Activated CD4-positive, alpha-beta T cell treated with anti-CD3 and anti-CD28 coated beads, Interleukin-2, amount 10 ng/mL, durations not matched to agents 24 days and 14 days (primary cell): Measurements from ENCODE around the gene CEPT1. TPM values are rescaled to one million over a fixed set of nuclear protein-coding genes. Genes with fewer than 3 reads are reported as not detected.

Source experiments
- DNase-seq: peaks from one replicate; pipeline ENCODE4 v3.0.0; 2022
- H3K27ac Mint-ChIP-seq: one replicate; pipeline ENCODE4 v1.8.0; 2022; ENCODE audit warnings: mild to moderate bottlenecking, mixed read lengths
- H3K27me3 Mint-ChIP-seq: one replicate; pipeline ENCODE4 v1.8.0; 2022; ENCODE audit warnings: mixed read lengths
- H3K36me3 Mint-ChIP-seq: one replicate; pipeline ENCODE4 v1.8.0; 2022; ENCODE audit warnings: low read depth, mild to moderate bottlenecking, mixed read lengths
- H3K4me1 Mint-ChIP-seq: one replicate; pipeline ENCODE4 v1.8.0; 2021; ENCODE audit warnings: mixed read lengths
- H3K4me3 Mint-ChIP-seq: one replicate; pipeline ENCODE4 v1.8.0; 2022; ENCODE audit warnings: mild to moderate bottlenecking, moderate library complexity, mixed read lengths
- H3K9me3 Mint-ChIP-seq: one replicate; pipeline ENCODE4 v1.8.0; 2021; ENCODE audit warnings: mixed read lengths
- intact Hi-C: fragments of 100-400 bp; cut with micrococcal nuclease; formaldehyde crosslinking; loops from one replicate; pipeline ENCODE4 v1.15.1; 2023
- total RNA-seq: library from RNA; stranded (reverse); gene quantifications from 2 replicates; pipeline ENCODE4 v1.2.3, GENCODE V29; 2022

The CEPT1 gene
- total RNA-seq, 1 donor from 2014 or later: 32.9 TPM

- Mint-ChIP-seq H3K27me3 (no peaks in the 10 kb centered on the region), H3K4me1 (peaks cover 33% of the 10 kb centered on the region), H3K36me3 (peaks cover 30% of the 10 kb centered on the region), H3K27ac (peak overlapping the region; percentile 95), H3K9me3 (no peaks in the 10 kb centered on the region), H3K4me3 (peak overlapping the region; percentile 92)
- intact Hi-C loops: loop anchor here (2.0 kb wide), 2 partner anchors 61 to 309 kb away; partner anchors contain the start of genes ATP5PB, DENND2D and WDR77
- peak; percentile 85 for DNase-seq
These were observed 583 bp upstream of the CEPT1 start for GRCh38 chr1:111139324-111139955.

DNA sequence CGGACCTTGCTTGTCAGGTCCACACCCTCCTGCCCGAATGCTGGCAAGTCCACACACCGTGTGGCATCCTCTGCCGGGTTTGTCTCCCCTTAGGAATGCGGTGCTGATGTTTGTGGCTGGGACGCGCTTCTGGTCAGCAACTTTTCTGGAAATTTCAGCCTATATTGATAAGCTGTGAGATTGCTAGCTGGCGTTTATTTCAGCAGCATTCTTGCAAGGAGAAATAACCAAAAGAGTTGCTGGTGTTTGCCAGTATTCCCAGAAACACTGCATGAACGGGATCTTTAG is 601 bp downstream of the CEPT1 start:
- Mint-ChIP-seq H3K9me3 (no peaks in the 10 kb centered on the region), H3K4me3 (peak overlapping the region; percentile 92), H3K36me3 (peaks cover 22% of the 10 kb centered on the region), H3K27me3 (no peaks in the 10 kb centered on the region), H3K4me1 (peaks cover 34% of the 10 kb centered on the region), H3K27ac (peak overlapping the region; percentile 95)
- intact Hi-C loops: loop anchor here (1.0 to 10.0 kb wide), 5 partner anchors 76 to 617 kb away; partner anchors contain the start of genes CD53, DDX20, LRIF1 and RAP1A
- no peak for DNase-seq

DNA sequence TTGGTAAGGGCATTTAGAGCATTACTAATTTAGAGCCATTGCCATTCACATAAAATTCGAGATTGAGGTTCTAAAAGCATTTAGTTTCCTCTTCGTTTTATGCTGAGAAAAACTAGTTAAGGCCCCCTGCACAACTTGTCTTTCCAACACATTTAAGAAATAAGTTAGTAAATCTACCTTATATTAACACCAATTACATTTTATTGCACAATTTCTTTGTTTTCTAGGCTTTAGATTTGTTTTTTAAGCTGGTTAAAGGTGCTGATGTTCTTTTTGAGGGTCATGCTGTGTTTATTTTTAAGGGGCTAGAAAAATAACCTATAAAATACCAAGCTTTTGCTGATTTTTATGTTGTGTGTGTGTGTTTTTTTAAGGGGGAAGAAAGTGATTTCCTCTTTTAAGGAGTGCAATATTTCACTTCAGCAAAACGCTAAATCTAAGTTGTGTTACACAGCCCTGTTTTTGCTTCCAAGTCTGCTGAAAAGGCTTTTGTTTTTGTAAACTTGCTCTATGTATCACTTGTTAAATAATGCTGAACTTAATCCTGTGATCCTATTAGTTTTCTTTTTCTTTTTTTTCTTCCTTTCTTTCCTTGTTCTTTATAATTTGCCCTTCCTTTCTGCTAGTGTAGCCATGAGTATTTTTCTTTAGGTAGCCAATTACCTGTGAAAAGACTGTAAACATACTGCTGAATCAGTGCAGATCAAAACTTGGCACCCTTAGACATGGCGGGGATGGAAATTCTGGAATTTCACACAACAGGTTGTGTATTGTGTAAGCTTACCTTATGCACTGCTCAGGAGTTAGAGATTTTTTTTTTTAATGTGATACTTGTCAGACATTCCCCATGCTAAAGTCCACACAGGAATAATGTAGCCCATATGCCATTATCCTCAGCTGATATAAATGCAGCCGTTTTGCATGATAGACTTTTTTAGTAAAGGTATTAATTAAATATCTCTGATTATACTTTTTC is 1.5 kb downstream of the CEPT1 start:
- Mint-ChIP-seq H3K9me3 (no peaks in the 10 kb centered on the region), H3K4me3 (peak overlapping the region; percentile 92), H3K36me3 (peaks cover 21% of the 10 kb centered on the region), H3K27me3 (no peaks in the 10 kb centered on the region), H3K27ac (peak overlapping the region; percentile 48), H3K4me1 (peaks cover 42% of the 10 kb centered on the region)
- DNase-seq: no peak
- intact Hi-C loops: loop anchor here (5.0 to 10.0 kb wide), 4 partner anchors 177 to 616 kb away; partner anchors contain the start of genes CD53, DDX20, LRIF1 and RAP1A

- Mint-ChIP-seq H3K27me3 (no peaks in the 10 kb centered on the region), H3K4me3 (no peak overlapping the region), H3K4me1 (peaks cover 48% of the 10 kb centered on the region), H3K27ac (no peak overlapping the region), H3K9me3 (no peaks in the 10 kb centered on the region), H3K36me3 (peaks cover 21% of the 10 kb centered on the region)
- no peak for DNase-seq
- intact Hi-C loops: loop anchor here (5.0 to 10.0 kb wide), 4 partner anchors 178 to 615 kb away; partner anchors contain the start of genes CD53, DDX20, LRIF1 and RAP1A
These were observed 2.4 kb downstream of the CEPT1 start for GRCh38 chr1:111142356-111142975.

DNA sequence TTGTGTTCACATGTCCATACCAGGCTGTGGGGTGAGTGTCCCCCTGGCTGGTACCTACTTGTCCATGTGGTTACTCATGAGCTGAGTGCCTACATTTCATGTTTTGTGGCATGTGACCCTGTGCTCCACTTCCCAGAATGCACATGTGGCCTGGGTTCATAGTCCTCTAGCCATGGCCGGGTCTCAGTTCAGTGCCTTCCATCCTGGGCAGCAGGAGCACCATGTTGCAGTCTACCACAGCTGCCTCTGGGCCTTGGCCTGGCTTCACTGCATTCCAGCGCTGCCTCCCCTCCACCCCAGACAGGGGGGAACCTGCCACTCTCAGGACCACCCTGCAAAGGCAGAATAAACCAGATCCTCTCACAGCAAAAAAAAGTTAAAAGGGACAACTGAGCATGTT is 5.5 kb downstream of the CEPT1 start:
- peaks cover 52% of the 10 kb centered on the region for H3K4me1 Mint-ChIP-seq
- no peaks in the 10 kb centered on the region for H3K27me3 Mint-ChIP-seq

GRCh38 chr1:111145963-111146768 is 6.1 kb downstream of the CEPT1 start:
- H3K27me3 Mint-ChIP-seq: no peaks in the 10 kb centered on the region
- peaks cover 50% of the 10 kb centered on the region for H3K4me1 Mint-ChIP-seq
- H3K36me3 Mint-ChIP-seq: peaks cover 38% of the 10 kb centered on the region
- peak overlapping the region; percentile 73 for H3K27ac Mint-ChIP-seq
- H3K9me3 Mint-ChIP-seq: no peaks in the 10 kb centered on the region
- intact Hi-C loops: loop anchor here (10.0 kb wide), 3 partner anchors 181 to 469 kb away; partner anchors contain the start of genes CD53, LRIF1 and RAP1A
- no peak overlapping the region for H3K4me3 Mint-ChIP-seq
- DNase-seq: no peak

More for the DNA sequence above, 5.5 kb downstream of the CEPT1 start:
- Mint-ChIP-seq H3K36me3 (peaks cover 35% of the 10 kb centered on the region), H3K9me3 (no peaks in the 10 kb centered on the region), H3K27ac (peak overlapping the region; percentile 14), H3K4me3 (no peak overlapping the region)
- intact Hi-C loops: loop anchor here (10.0 kb wide), 3 partner anchors 181 to 469 kb away; partner anchors contain the start of genes CD53, LRIF1 and RAP1A
- DNase-seq: no peak

DNA sequence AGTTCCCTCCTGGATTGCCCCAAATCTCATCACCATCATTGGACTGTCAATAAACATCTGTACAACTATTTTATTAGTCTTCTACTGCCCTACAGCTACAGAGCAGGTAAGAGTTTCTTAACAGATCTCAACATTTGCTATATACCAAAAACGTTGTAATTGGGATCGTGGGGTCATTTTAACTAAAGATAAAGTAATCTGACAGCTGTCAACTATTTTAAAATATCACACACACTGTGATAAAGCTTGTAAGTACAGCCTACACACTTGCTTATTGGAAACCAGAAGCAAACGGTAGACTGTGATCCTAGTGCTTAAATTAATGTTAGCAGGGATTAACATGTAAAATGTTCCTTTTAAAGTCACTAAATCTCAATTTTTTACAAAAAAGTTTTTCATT is 7.9 kb downstream of the CEPT1 start:
- Mint-ChIP-seq H3K9me3 (no peaks in the 10 kb centered on the region), H3K27me3 (no peaks in the 10 kb centered on the region), H3K4me1 (peaks cover 54% of the 10 kb centered on the region), H3K36me3 (peaks cover 52% of the 10 kb centered on the region), H3K27ac (no peak overlapping the region), H3K4me3 (no peak overlapping the region)
- intact Hi-C loops: loop anchor here (10.0 kb wide), 3 partner anchors 183 to 467 kb away; partner anchors contain the start of genes CD53, LRIF1 and RAP1A
- DNase-seq: no peak

GRCh38 chr1:111148376-111148881 is 8.4 kb downstream of the CEPT1 start:
- H3K27ac Mint-ChIP-seq: no peak overlapping the region
- no peaks in the 10 kb centered on the region for H3K9me3 Mint-ChIP-seq
- peaks cover 57% of the 10 kb centered on the region for H3K36me3 Mint-ChIP-seq
- intact Hi-C loops: loop anchor here (10.0 kb wide), 3 partner anchors 184 to 466 kb away; partner anchors contain the start of genes CD53, LRIF1 and RAP1A
- no peak overlapping the region for H3K4me3 Mint-ChIP-seq
- DNase-seq: no peak
- H3K27me3 Mint-ChIP-seq: no peaks in the 10 kb centered on the region
- peaks cover 55% of the 10 kb centered on the region for H3K4me1 Mint-ChIP-seq

- Mint-ChIP-seq H3K27ac (no peak overlapping the region), H3K4me3 (no peak overlapping the region), H3K27me3 (no peaks in the 10 kb centered on the region), H3K9me3 (peaks cover 3% of the 10 kb centered on the region), H3K4me1 (peaks cover 58% of the 10 kb centered on the region), H3K36me3 (peaks cover 75% of the 10 kb centered on the region)
- DNase-seq: no peak
- intact Hi-C loops: no loop called here
These were observed 11.8 kb downstream of the CEPT1 start for GRCh38 chr1:111151838-111152237.

- peaks cover 47% of the 10 kb centered on the region for H3K4me1 Mint-ChIP-seq
- H3K36me3 Mint-ChIP-seq: peaks cover 65% of the 10 kb centered on the region
- peaks cover 3% of the 10 kb centered on the region for H3K9me3 Mint-ChIP-seq
- no peaks in the 10 kb centered on the region for H3K27me3 Mint-ChIP-seq
- H3K27ac Mint-ChIP-seq: no peak overlapping the region
- DNase-seq: no peak
- H3K4me3 Mint-ChIP-seq: no peak overlapping the region
- intact Hi-C loops: no loop called here
These were observed 14.3 kb downstream of the CEPT1 start for GRCh38 chr1:111154021-111154999.

GRCh38 chr1:111157431-111157830 is 17.4 kb downstream of the CEPT1 start:
- Mint-ChIP-seq H3K4me3 (no peak overlapping the region), H3K36me3 (peaks cover 49% of the 10 kb centered on the region), H3K27me3 (no peaks in the 10 kb centered on the region), H3K9me3 (peaks cover 3% of the 10 kb centered on the region), H3K27ac (no peak overlapping the region), H3K4me1 (peaks cover 29% of the 10 kb centered on the region)
- intact Hi-C loops: no loop called here
- no peak for DNase-seq
